ENCODE data around the gene KCNE3. TPM values are rescaled to one million over a fixed set of nuclear protein-coding genes. Genes with fewer than 3 reads are reported as not detected.
A peak's percentile ranks its signal among the peaks of the same experiment; 100 is the strongest.

KCNE3 gene
- total RNA-seq, 1 donor, result 1.8 TPM

DNA sequence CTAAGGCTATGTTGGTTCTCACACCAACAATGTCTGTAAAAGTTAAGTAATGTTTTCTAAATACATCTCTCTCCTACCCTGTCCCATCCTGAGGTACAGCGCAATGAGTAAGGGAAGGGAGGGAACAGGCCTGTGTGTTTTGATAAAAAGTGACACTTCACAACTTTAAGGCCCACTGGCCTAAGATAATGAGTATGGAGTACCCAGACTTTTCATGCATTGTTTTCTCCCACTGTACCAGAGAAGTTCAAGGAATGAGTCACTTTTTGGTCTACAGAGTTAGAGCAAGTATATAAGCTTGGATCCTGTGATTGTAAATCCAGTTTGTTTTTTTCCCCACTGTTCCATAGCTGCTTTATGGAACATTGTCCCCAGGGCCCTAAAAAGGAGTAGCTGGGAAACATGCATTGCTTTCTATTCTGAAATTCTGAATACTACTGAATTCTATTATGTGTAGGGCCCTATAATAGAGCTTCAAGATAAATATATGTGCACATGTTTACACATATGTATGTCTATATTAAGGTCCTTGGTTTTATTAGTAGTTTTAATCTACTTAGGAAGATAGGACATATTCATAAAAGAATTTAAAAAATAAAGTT is 29.8 kb downstream of the KCNE3 start:
- TF ChIP-seq, protein P1, sequence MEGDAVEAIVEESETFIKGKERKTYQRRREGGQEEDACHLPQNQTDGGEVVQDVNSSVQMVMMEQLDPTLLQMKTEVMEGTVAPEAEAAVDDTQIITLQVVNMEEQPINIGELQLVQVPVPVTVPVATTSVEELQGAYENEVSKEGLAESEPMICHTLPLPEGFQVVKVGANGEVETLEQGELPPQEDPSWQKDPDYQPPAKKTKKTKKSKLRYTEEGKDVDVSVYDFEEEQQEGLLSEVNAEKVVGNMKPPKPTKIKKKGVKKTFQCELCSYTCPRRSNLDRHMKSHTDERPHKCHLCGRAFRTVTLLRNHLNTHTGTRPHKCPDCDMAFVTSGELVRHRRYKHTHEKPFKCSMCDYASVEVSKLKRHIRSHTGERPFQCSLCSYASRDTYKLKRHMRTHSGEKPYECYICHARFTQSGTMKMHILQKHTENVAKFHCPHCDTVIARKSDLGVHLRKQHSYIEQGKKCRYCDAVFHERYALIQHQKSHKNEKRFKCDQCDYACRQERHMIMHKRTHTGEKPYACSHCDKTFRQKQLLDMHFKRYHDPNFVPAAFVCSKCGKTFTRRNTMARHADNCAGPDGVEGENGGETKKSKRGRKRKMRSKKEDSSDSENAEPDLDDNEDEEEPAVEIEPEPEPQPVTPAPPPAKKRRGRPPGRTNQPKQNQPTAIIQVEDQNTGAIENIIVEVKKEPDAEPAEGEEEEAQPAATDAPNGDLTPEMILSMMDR (IDR thresholded peaks at IDR 0.05; ENCODE audit: extremely low read depth, low read depth, low read length), result no peak
- H3K27ac ChIP-seq (ENCODE audit: low read depth, low read length), result no peak overlapping the region

DNA sequence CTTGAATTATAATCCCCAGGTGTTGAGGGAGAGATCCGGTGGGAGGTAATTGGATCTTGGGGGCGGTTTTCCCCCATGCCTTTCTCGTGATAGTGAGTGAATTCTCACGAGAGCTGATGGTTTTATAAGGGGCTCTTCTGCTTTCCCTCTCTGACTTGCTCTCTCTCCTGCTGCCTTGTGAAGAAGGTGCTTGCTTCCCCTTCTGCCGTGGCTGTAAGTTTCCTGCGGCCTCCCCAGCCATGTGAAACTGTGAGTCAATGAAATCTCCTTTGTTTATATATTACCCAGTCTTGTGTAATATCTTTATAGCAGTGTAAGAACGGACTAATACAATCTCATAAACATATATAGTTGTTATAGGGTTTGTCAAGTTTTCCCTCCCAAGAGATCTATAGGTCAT is 32.8 kb downstream of the KCNE3 start:
- TF ChIP-seq, protein P1 (IDR thresholded peaks at IDR 0.05; ENCODE audit: extremely low read depth, low read depth, low read length), result no peak
- peaks cover 2% of the 10 kb centered on the region for H3K4me1 ChIP-seq (ENCODE audit: insufficient read depth, low read length)
- H3K27me3 ChIP-seq (ENCODE audit: insufficient read depth, low read length), result no peaks in the 10 kb centered on the region
- H4K20me1 ChIP-seq (ENCODE audit: insufficient read depth, low read length), result no peaks in the 10 kb centered on the region
- no peak for DNase-seq (ENCODE audit: insufficient read length, low spot score, missing footprints)
- H3K4me2 ChIP-seq (ENCODE audit: insufficient read depth, low read length), result no peak overlapping the region
- H3K79me2 ChIP-seq (ENCODE audit: insufficient read depth, low read length), result no peaks in the 10 kb centered on the region
- H3K9me3 ChIP-seq (ENCODE audit: low read depth, low read length), result no peaks in the 10 kb centered on the region
- H2AFZ ChIP-seq (ENCODE audit: low read length), result no peak overlapping the region
- H3K36me3 ChIP-seq (ENCODE audit: insufficient read depth, low read length), result no peaks in the 10 kb centered on the region
- H3K4me3 ChIP-seq (ENCODE audit: insufficient read depth, low read length), result no peak overlapping the region
- H3K27ac ChIP-seq (ENCODE audit: low read depth, low read length), result no peak overlapping the region

More for the DNA sequence above, 29.8 kb downstream of the KCNE3 start:
- Histone ChIP-seq H3K27me3 (ENCODE audit: insufficient read depth, low read length) (no peaks in the 10 kb centered on the region), H2AFZ (ENCODE audit: low read length) (peak overlapping the region; percentile 49), H4K20me1 (ENCODE audit: insufficient read depth, low read length) (no peaks in the 10 kb centered on the region), H3K36me3 (ENCODE audit: insufficient read depth, low read length) (no peaks in the 10 kb centered on the region), H3K4me2 (ENCODE audit: insufficient read depth, low read length) (no peak overlapping the region), H3K9me3 (ENCODE audit: low read depth, low read length) (no peaks in the 10 kb centered on the region), H3K79me2 (ENCODE audit: insufficient read depth, low read length) (no peaks in the 10 kb centered on the region), H3K4me1 (ENCODE audit: insufficient read depth, low read length) (peaks cover 4% of the 10 kb centered on the region), H3K4me3 (ENCODE audit: insufficient read depth, low read length) (no peak overlapping the region)
- no peak for DNase-seq (ENCODE audit: insufficient read length, low spot score, missing footprints)

DNA sequence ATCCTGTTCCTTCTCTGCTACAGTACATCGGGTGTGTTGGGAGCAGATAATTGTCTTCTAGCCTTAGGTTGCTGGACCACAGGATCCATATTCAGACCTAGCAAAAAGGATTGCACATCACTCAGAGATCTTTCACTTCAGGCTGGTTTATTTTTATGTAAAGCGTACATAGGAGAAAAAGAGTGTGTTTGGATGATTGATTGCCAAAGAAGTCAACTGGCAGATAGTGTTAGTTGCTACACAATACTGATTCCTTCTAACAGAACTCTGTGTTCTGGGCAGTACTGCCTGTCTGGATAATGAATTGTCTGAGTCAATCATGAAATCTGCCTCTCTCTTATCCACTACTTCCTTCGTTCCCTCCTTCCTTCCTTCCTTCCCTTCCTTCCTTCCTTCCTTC is 38.1 kb downstream of the KCNE3 start:
- Histone ChIP-seq H3K27me3 (ENCODE audit: insufficient read depth, low read length) (no peaks in the 10 kb centered on the region), H3K4me2 (ENCODE audit: insufficient read depth, low read length) (no peak overlapping the region), H3K36me3 (ENCODE audit: insufficient read depth, low read length) (no peaks in the 10 kb centered on the region), H3K4me1 (ENCODE audit: insufficient read depth, low read length) (peaks cover 4% of the 10 kb centered on the region), H3K27ac (ENCODE audit: low read depth, low read length) (no peak overlapping the region), H3K4me3 (ENCODE audit: insufficient read depth, low read length) (no peak overlapping the region), H3K9me3 (ENCODE audit: low read depth, low read length) (no peaks in the 10 kb centered on the region), H4K20me1 (ENCODE audit: insufficient read depth, low read length) (no peaks in the 10 kb centered on the region), H3K79me2 (ENCODE audit: insufficient read depth, low read length) (no peaks in the 10 kb centered on the region), H2AFZ (ENCODE audit: low read length) (no peak overlapping the region)
- TF ChIP-seq, protein P1 (IDR thresholded peaks at IDR 0.05; ENCODE audit: extremely low read depth, low read depth, low read length), result no peak
- DNase-seq (ENCODE audit: insufficient read length, low spot score, missing footprints), result no peak

DNA sequence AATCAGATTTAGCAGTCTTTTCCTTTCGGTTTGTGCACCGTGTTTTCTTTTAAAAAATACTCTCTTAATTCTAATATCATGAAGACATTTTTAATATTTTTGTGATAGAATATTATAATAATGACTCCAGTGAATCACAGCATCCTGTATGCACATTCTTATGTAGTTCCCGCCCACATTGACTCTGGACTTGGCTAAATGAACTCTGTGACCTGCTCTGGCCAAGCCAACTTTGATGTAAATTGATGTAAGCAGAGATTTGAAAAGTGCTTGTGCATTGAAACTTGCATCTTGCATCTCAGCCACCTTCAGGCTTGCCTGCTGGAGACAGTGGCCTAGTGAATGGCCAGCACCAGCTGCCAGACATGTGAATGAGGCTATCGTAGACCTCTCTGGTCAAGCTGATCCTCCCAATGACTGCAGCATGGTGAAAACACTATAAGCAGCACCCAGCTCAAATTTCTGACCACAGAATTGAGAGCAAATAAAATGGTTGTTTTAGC is 39.9 kb downstream of the KCNE3 start:
- no peak overlapping the region for H3K27ac ChIP-seq (ENCODE audit: low read depth, low read length)
- no peak overlapping the region for H3K4me2 ChIP-seq (ENCODE audit: insufficient read depth, low read length)
- H3K36me3 ChIP-seq (ENCODE audit: insufficient read depth, low read length), result no peaks in the 10 kb centered on the region
- H3K27me3 ChIP-seq (ENCODE audit: insufficient read depth, low read length), result no peaks in the 10 kb centered on the region
- no peaks in the 10 kb centered on the region for H3K9me3 ChIP-seq (ENCODE audit: low read depth, low read length)
- peaks cover 4% of the 10 kb centered on the region for H3K4me1 ChIP-seq (ENCODE audit: insufficient read depth, low read length)
- no peaks in the 10 kb centered on the region for H3K79me2 ChIP-seq (ENCODE audit: insufficient read depth, low read length)
- H4K20me1 ChIP-seq (ENCODE audit: insufficient read depth, low read length), result no peaks in the 10 kb centered on the region
- TF ChIP-seq, protein P1 (IDR thresholded peaks at IDR 0.05; ENCODE audit: extremely low read depth, low read depth, low read length), result no peak
- peak; percentile 67 for DNase-seq (ENCODE audit: insufficient read length, low spot score, missing footprints)
- no peak overlapping the region for H2AFZ ChIP-seq (ENCODE audit: low read length)
- no peak overlapping the region for H3K4me3 ChIP-seq (ENCODE audit: insufficient read depth, low read length)
